Panc1 (cell line): ENCODE results near the gene ADPRHL1. TPM values are rescaled to one million over a fixed set of nuclear protein-coding genes. Genes with fewer than 3 reads are reported as not detected.

Experiments used
- ATAC-seq: fragments of 200-7000 bp; cut with Tn5 transposase; 2 replicates; pipeline ENCODE4 v1.9.1; 2020; ENCODE audit warnings: mild to moderate bottlenecking, moderate library complexity
- BruUV-seq: library from RNA; stranded (reverse); fragments of 400-500 nt; replicated peaks from 2 replicates; lab custom pipeline; 2021; lab: Mats Ljungman, UMichigan
- CTCF ChIA-PET: fragments of 300-600 bp; sonication (Branson Sonifier 250); formaldehyde crosslinking; loops from one replicate; lab custom pipeline; 2022; ENCODE audit warnings: antibody characterized with exemption; lab: Charles Lee
- POLR2A ChIA-PET: fragments of 300-600 bp; sonication (Branson Sonifier 250); formaldehyde crosslinking; loops from one replicate; lab custom pipeline; 2022; ENCODE audit warnings: antibody characterized with exemption; lab: Charles Lee
- DNase-seq: peaks from one replicate; pipeline ENCODE4 v3.0.0-alpha.2; 2010; ENCODE audit warnings: low read depth, low spot score
- H3K27ac ChIP-seq: 2 replicates; pipeline ENCODE4 v1.5.1; 2011; ENCODE audit warnings: mild to moderate bottlenecking, low read length, inconsistent platforms
- H3K27me3 ChIP-seq: fragments of 200-500 bp; sonication (Bioruptor generic); 2 replicates; pipeline ENCODE4 v1.6.0; 2014; ENCODE audit warnings: low read length, inconsistent platforms; ENCODE audit not compliant: control insufficient read depth, insufficient read depth
- H3K36me3 ChIP-seq: fragments of 200-500 bp; sonication (Bioruptor generic); 2 replicates; pipeline ENCODE4 v1.5.1; 2014; ENCODE audit warnings: inconsistent platforms, mild to moderate bottlenecking, low read length, moderate library complexity; ENCODE audit not compliant: control insufficient read depth, insufficient read depth
- H3K4me1 ChIP-seq: 2 replicates; pipeline ENCODE4 v1.5.1; 2011; ENCODE audit warnings: inconsistent platforms, mild to moderate bottlenecking, low read length, moderate library complexity; ENCODE audit not compliant: control insufficient read depth, insufficient read depth
- H3K4me3 ChIP-seq, 2 experiments: 2 replicates each; pipeline ENCODE4 v1.5.1; 2011 to 2012; ENCODE audit warnings: low read depth in 2 of 2, low read length in 2 of 2, mild to moderate bottlenecking in 2 of 2, inconsistent platforms in 1 of 2, moderate library complexity in 1 of 2
- H3K9me3 ChIP-seq: fragments of 200-500 bp; sonication (Bioruptor generic); 2 replicates; pipeline ENCODE4 v1.5.1; 2014; ENCODE audit warnings: low read depth, mild to moderate bottlenecking, inconsistent platforms, low read length, moderate library complexity; ENCODE audit not compliant: control insufficient read depth, insufficient read depth
- POLR2AphosphoS5 ChIP-seq: IDR thresholded peaks from 2 replicates; pipeline ENCODE4 v1.6.1; 2012; ENCODE audit warnings: mild to moderate bottlenecking, low read depth, low read length, moderate library complexity
- REST ChIP-seq, 2 experiments: IDR thresholded peaks; 2 replicates each; pipeline ENCODE4 v1.6.1; 2011 to 2012; ENCODE audit warnings: low read depth in 2 of 2, control low read depth in 1 of 2, low read length in 1 of 2, mild to moderate bottlenecking in 1 of 2, moderate library complexity in 1 of 2; ENCODE audit not compliant: insufficient read depth in 1 of 2
- SIN3A ChIP-seq: IDR thresholded peaks from 2 replicates; pipeline ENCODE4 v1.6.1; 2012; ENCODE audit warnings: low read depth, mild to moderate bottlenecking, low read length, moderate library complexity, borderline replicate concordance; ENCODE audit not compliant: insufficient read depth
- TCF7L2 ChIP-seq: IDR thresholded peaks from 2 replicates; pipeline ENCODE4 v1.6.1; 2011; ENCODE audit warnings: mild to moderate bottlenecking, low read depth, low read length, inconsistent platforms
- in situ Hi-C: cut with HindIII; loops from 2 replicates; pipeline ENCODE4 v1.10.0; 2016; ENCODE audit warnings: low sequenced_read_pairs, low pct_unique_long_range_greater_than_20kb
- intact Hi-C: fragments of 100-400 bp; cut with micrococcal nuclease; formaldehyde crosslinking; loops from one replicate; pipeline ENCODE4 v1.10.0; 2022; ENCODE audit not compliant: unreplicated experiment
- total RNA-seq: library from RNA; stranded (reverse); gene quantifications from one replicate; pipeline ENCODE4 v1.2.1, GENCODE V29; 2021; ENCODE audit not compliant: unreplicated experiment
- TF ChIP-seq, protein P1 (sequence below): fragments of 450-650 bp; IDR thresholded peaks from 2 replicates; pipeline ENCODE4 v1.5.1; 2017; ENCODE audit warnings: mild to moderate bottlenecking

The ADPRHL1 gene
- total RNA-seq, 1 experiment from 2014 or later: 4.8 TPM

DNA sequence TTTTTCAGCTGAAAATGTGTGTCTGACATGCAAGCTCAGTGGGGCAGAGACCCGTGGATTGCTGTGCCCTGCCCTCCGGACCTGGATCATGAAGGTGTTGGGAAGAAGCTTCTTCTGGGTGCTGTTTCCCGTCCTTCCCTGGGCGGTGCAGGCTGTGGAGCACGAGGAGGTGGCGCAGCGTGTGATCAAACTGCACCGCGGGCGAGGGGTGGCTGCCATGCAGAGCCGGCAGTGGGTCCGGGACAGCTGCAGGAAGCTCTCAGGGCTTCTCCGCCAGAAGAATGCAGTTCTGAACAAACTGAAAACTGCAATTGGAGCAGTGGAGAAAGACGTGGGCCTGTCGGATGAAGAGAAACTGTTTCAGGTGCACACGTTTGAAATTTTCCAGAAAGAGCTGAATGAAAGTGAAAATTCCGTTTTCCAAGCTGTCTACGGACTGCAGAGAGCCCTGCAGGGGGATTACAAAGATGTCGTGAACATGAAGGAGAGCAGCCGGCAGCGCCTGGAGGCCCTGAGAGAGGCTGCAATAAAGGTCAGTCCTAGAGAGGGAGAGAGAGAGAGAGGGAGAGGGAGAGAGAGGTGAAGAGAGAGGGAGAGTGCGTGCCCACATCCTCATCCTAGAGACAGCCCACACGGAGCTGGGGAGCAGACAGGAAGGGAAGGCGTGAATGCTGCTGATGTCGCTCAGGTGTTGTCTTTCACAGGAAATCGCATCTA lies 42.4 kb upstream of the ADPRHL1 start:
- peaks cover 29% of the 10 kb centered on the region for H3K36me3 ChIP-seq
- CTCF ChIA-PET: no interaction called here
- in situ Hi-C loops (no loop called here), intact Hi-C loops (no loop called here)
- no peaks in the 10 kb centered on the region for H3K27me3 ChIP-seq
- no peak for TF ChIP-seq SIN3A
- no peak for TF ChIP-seq TCF7L2
- no peak for TF ChIP-seq REST (IDR thresholded peaks at IDR 0.05; ENCODE audit: insufficient read depth in 1 of 2, low read depth in 2 of 2, low read length in 1 of 2)
- TF ChIP-seq, protein P1, sequence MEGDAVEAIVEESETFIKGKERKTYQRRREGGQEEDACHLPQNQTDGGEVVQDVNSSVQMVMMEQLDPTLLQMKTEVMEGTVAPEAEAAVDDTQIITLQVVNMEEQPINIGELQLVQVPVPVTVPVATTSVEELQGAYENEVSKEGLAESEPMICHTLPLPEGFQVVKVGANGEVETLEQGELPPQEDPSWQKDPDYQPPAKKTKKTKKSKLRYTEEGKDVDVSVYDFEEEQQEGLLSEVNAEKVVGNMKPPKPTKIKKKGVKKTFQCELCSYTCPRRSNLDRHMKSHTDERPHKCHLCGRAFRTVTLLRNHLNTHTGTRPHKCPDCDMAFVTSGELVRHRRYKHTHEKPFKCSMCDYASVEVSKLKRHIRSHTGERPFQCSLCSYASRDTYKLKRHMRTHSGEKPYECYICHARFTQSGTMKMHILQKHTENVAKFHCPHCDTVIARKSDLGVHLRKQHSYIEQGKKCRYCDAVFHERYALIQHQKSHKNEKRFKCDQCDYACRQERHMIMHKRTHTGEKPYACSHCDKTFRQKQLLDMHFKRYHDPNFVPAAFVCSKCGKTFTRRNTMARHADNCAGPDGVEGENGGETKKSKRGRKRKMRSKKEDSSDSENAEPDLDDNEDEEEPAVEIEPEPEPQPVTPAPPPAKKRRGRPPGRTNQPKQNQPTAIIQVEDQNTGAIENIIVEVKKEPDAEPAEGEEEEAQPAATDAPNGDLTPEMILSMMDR: no peak
- no peak for TF ChIP-seq POLR2AphosphoS5
- no peak overlapping the region for H3K4me3 ChIP-seq
- ATAC-seq (no peak), DNase-seq (no peak)
- POLR2A ChIA-PET: interaction anchor here (0.6 kb wide), 1 partner anchor 422 kb away, joined by 3 read pairs; no protein-coding TSS in a partner anchor
- no peaks in the 10 kb centered on the region for H3K9me3 ChIP-seq
- H3K4me1 ChIP-seq: peaks cover 28% of the 10 kb centered on the region
- H3K27ac ChIP-seq: no peak overlapping the region
- no TSS peak for BruUV-seq

DNA sequence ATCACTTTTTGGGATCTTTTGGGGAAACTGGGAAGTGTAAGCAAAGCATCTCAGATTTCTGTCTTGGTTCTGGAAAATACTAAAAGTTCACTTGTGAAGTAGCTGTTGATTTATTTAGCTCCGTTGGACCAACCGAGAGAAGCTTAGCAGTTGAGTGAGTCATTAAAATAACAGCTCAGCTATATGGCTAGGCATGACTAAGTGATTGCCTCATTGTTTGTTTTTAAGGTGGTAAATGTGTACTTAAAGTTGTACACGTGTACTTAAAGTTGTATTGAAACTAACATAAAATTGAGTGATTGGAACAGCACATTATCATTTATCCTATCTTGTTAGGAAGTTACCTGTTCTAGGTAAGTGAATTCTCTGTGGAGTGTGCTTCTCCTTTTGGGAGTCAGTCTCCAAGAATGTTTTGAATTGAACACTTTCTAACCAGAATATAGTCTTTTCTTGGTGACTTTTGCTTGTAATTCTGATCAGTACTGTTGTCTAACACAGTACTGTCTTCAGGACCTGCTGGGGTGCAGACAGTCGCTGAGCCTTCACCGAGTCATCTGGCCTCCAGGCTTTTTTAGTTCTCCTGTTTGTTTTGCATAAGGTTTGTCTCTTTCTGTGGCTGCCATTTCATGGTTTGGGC lies 40.1 kb upstream of the ADPRHL1 start:
- H3K36me3 ChIP-seq: peaks cover 18% of the 10 kb centered on the region
- H3K27me3 ChIP-seq: no peaks in the 10 kb centered on the region
- DNase-seq: peak; percentile 79
- in situ Hi-C loops: no loop called here
- H3K4me3 ChIP-seq: peak overlapping the region; percentile 77 to 87
- BruUV-seq: no TSS peak
- ChIA-PET POLR2A (no interaction called here), CTCF (no interaction called here)
- peaks cover 32% of the 10 kb centered on the region for H3K4me1 ChIP-seq
- TF ChIP-seq SIN3A (peak; percentile 65; the same call in 1 of the 2 replicates), TCF7L2 (no peak), POLR2AphosphoS5 (peak; percentile 80), REST (IDR thresholded peaks at IDR 0.05; ENCODE audit: insufficient read depth in 1 of 2, low read depth in 2 of 2, low read length in 1 of 2) (no peak)
- TF ChIP-seq, protein P1: no peak
- peak; percentile 51 for ATAC-seq
- intact Hi-C loops: no loop called here
- peak overlapping the region; percentile 94 for H3K27ac ChIP-seq
- H3K9me3 ChIP-seq: no peaks in the 10 kb centered on the region
